Measurements from ENCODE around the gene ASXL2.

The ASXL2 gene

GRCh38 chr2:25797620-25798488, 80.4 kb downstream of the ASXL2 start:
- peak; percentile 33 for DNase-seq

- DNase-seq = no peak
Observed at GRCh38 chr2:25794544-25795276, 83.6 kb downstream of the ASXL2 start.

- no peak for DNase-seq
Observed at GRCh38 chr2:25790074-25790790, 88.1 kb downstream of the ASXL2 start.

- DNase-seq = no peak
Observed at GRCh38 chr2:25788457-25788856, 89.8 kb downstream of the ASXL2 start.

- no peak for DNase-seq
Observed at GRCh38 chr2:25787020-25787419, 91.3 kb downstream of the ASXL2 start.

GRCh38 chr2:25784404-25784803, 93.9 kb downstream of the ASXL2 start:
- DNase-seq = no peak

GRCh38 chr2:25777077-25777476, 101.2 kb downstream of the ASXL2 start:
- DNase-seq = no peak

- no peak for DNase-seq
Observed at GRCh38 chr2:25772078-25772477, 106.2 kb downstream of the ASXL2 start.

- DNase-seq = no peak
Observed at GRCh38 chr2:25763575-25763974, 114.7 kb downstream of the ASXL2 start.

- DNase-seq = no peak
Observed at GRCh38 chr2:25760297-25760696, 118.0 kb downstream of the ASXL2 start.

GRCh38 chr2:25758348-25758747, 119.9 kb downstream of the ASXL2 start:
- DNase-seq = no peak

- DNase-seq = no peak
Observed at GRCh38 chr2:25757906-25758305, 120.4 kb downstream of the ASXL2 start.

- no peak for DNase-seq
Observed at GRCh38 chr2:25756536-25756935, 121.8 kb downstream of the ASXL2 start.

- DNase-seq = no peak
Observed at GRCh38 chr2:25749676-25750075, 128.6 kb downstream of the ASXL2 start.

GRCh38 chr2:25744055-25744454, 134.2 kb downstream of the ASXL2 start:
- DNase-seq = no peak

GRCh38 chr2:25743132-25743830, 135.0 kb downstream of the ASXL2 start:
- DNase-seq = no peak

GRCh38 chr2:25742501-25742900, 135.8 kb downstream of the ASXL2 start:
- no peak for DNase-seq

- no peak for DNase-seq
Observed at GRCh38 chr2:25740810-25741381, 137.4 kb downstream of the ASXL2 start.

- no peak for DNase-seq
Observed at GRCh38 chr2:25738383-25739343, 139.6 kb downstream of the ASXL2 start.

GRCh38 chr2:25736899-25737515, 141.3 kb downstream of the ASXL2 start:
- no peak for DNase-seq

GRCh38 chr2:25735835-25736234, 142.5 kb downstream of the ASXL2 start:
- no peak for DNase-seq

All from stimulated activated CD4-positive, alpha-beta T cell treated with anti-CD3 and anti-CD28 coated beads, Interleukin-15, amount 100 ng/mL, for 24 hours (primary cell).